ENCODE measurements around the gene PRDM15. TPM values are rescaled to one million over a fixed set of nuclear protein-coding genes. Genes with fewer than 3 reads are reported as not detected.

PRDM15 gene
- total RNA-seq, 6 experiments from 2014 or later: 3.4 to 4.9 (median 4.0) TPM

DNA sequence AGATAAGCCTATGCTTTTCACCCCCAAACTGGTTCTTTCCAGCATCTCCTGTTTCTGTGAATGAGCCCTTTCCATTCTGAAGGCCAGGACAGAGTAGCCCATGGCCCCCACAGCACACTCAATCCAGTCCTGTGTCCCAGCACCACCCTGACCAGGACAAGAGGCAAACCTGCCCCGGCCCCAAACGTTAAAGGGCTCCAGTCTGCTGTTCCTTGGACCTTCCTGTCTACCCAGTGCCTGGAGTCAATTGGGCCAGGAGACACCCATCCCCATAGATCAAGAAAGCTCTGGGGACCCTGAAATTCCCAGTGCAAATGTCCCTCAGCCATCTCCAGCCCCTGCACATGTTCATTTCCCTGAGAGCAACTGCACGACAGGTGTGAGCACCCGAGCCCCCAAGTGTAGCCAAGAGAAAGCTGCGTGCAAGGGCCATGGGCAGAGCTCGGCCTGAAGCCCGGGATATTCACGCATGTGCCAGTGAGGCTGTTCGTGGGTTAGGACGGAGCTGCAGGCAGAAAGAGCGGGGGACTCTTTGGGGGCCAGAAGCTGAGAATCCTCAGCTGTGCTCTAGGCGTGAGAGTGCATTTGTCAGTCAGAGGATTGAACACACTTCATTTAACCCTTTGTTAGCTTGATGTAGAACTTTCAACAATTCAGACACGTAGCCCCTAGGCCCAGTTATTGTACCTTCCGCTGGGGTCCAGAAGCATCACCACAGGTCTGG lies 108.1 kb downstream of the PRDM15 start:
- DNase-seq: no peak
- 0 out of 2 replicates have a peak, but pooled peaks cover 4% of the 10 kb centered on the region for H3K36me3 Mint-ChIP-seq (ENCODE audit: low read depth)
- no peak for TF ChIP-seq CTCF (IDR thresholded peaks at IDR 0.05)
- H3K27ac Mint-ChIP-seq: no peak overlapping the region
- H3K27me3 Mint-ChIP-seq (ENCODE audit: insufficient read depth): peaks cover 35% of the 10 kb centered on the region
- peaks cover 23% of the 10 kb centered on the region for H3K4me1 Mint-ChIP-seq (ENCODE audit: low read depth)
- peaks cover 4% of the 10 kb centered on the region; the same call in 1 of the 2 replicates for H3K9me3 Mint-ChIP-seq
- no peak overlapping the region for H3K4me3 Mint-ChIP-seq

GRCh38 chr21:41769933-41770332 lies 109.2 kb downstream of the PRDM15 start:
- Mint-ChIP-seq H3K9me3 (peaks cover 4% of the 10 kb centered on the region; the same call in 1 of the 2 replicates), H3K27ac (no peak overlapping the region), H3K27me3 (ENCODE audit: insufficient read depth) (peaks cover 43% of the 10 kb centered on the region), H3K4me3 (no peak overlapping the region), H3K4me1 (ENCODE audit: low read depth) (peaks cover 23% of the 10 kb centered on the region), H3K36me3 (ENCODE audit: low read depth) (0 out of 2 replicates have a peak, but pooled peaks cover 4% of the 10 kb centered on the region)
- DNase-seq: no peak
- no peak for TF ChIP-seq CTCF (IDR thresholded peaks at IDR 0.05)

GRCh38 chr21:41769521-41769920 lies 109.6 kb downstream of the PRDM15 start:
- no peak for TF ChIP-seq CTCF (IDR thresholded peaks at IDR 0.05)
- Mint-ChIP-seq H3K36me3 (ENCODE audit: low read depth) (0 out of 2 replicates have a peak, but pooled peaks cover 4% of the 10 kb centered on the region), H3K27ac (no peak overlapping the region), H3K4me3 (no peak overlapping the region), H3K27me3 (ENCODE audit: insufficient read depth) (peaks cover 41% of the 10 kb centered on the region), H3K9me3 (peaks cover 4% of the 10 kb centered on the region; the same call in 1 of the 2 replicates), H3K4me1 (ENCODE audit: low read depth) (peaks cover 23% of the 10 kb centered on the region)
- no peak for DNase-seq

DNA sequence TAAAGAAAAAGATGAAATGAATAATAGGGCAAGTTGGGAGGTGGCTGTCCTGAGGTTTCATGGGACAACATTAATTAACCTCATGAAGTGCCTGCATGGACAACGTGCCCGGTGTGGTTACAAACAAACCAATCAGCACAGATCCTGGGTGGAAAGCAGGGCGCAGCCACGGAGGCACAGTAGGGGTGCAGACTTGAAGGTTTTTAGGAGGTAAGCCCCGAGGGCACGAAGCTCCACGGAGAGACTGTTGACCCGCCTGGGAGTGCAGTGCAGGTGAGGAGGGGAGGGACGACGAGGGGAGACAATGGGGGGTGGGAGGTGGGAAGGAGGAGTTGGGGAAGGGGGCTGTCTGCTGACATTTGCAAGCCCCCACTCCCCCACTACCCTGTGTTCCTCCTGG lies 110.0 kb downstream of the PRDM15 start:
- peaks cover 41% of the 10 kb centered on the region for H3K27me3 Mint-ChIP-seq (ENCODE audit: insufficient read depth)
- peak overlapping the region; percentile 85 for H3K4me3 Mint-ChIP-seq

GRCh38 chr21:41768437-41769042 lies 110.6 kb downstream of the PRDM15 start:
- Mint-ChIP-seq H3K4me1 (ENCODE audit: low read depth) (peaks cover 23% of the 10 kb centered on the region), H3K27ac (peak overlapping the region; percentile 67; the same call in 1 of the 2 replicates), H3K36me3 (ENCODE audit: low read depth) (0 out of 2 replicates have a peak, but pooled peaks cover 4% of the 10 kb centered on the region), H3K9me3 (peaks cover 4% of the 10 kb centered on the region; the same call in 1 of the 2 replicates), H3K4me3 (peak overlapping the region; percentile 85), H3K27me3 (ENCODE audit: insufficient read depth) (peaks cover 41% of the 10 kb centered on the region)
- peak; percentile 70 for TF ChIP-seq CTCF (IDR thresholded peaks at IDR 0.05)
- peak; percentile 81 for DNase-seq

More for the DNA sequence above, 110.0 kb downstream of the PRDM15 start:
- DNase-seq: no peak
- Mint-ChIP-seq H3K36me3 (ENCODE audit: low read depth) (0 out of 2 replicates have a peak, but pooled peaks cover 4% of the 10 kb centered on the region), H3K4me1 (ENCODE audit: low read depth) (peaks cover 23% of the 10 kb centered on the region), H3K27ac (no peak overlapping the region), H3K9me3 (peaks cover 4% of the 10 kb centered on the region; the same call in 1 of the 2 replicates)
- no peak for TF ChIP-seq CTCF (IDR thresholded peaks at IDR 0.05)

Data from HFFc6 (cell line).